8988T (cell line): Measurements from ENCODE around the gene CPEB4.

Experiments
- DNase-seq: peaks from one replicate; pipeline ENCODE4 v3.0.0; 2011

CPEB4 gene

DNA sequence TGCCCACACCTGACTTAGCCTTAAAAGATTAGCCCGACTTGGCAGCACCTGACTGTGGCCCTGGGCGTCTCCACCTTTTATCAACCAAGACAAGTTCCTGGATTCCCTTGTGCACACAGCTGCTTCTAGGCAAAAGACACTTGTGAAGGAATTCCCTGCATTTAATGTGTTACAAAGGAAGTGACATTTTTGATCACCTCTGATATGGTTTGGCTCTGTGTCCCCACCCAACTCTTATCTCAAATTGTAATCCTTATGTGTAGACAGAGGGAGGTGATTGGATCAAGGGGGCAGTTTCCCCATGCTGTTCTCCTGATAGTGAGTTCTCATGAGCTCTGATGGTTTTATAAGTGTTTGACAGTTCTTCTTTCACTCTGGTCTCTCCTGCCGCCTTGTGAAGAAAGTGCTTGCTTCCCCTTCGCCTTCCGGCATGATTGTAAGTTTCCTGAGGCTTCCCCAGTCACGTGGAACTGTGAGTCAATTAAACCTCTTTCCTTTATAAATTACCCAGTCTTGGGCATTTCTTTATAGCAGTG lies 2.6 kb upstream of the CPEB4 start:
- no peak for DNase-seq

DNA sequence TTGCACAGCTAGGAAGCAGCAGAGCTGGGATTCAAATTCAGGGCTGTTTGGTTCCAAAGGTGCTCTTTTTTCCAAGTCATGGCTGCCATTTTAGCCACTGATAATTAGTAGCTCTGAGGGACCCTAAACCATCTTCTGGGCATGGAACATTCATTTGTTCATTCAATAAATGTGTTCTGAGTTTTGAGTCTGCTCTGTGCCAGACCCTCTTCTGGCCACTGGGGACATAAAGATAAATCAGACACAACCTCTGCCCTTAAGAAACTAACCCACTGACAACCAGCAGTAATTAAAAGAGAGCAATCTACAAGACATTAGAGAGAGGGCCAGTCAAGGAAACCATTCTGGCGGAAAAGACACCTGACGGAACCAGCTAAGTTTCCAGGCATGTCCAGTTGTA lies 2.0 kb upstream of the CPEB4 start:
- no peak for DNase-seq

DNA sequence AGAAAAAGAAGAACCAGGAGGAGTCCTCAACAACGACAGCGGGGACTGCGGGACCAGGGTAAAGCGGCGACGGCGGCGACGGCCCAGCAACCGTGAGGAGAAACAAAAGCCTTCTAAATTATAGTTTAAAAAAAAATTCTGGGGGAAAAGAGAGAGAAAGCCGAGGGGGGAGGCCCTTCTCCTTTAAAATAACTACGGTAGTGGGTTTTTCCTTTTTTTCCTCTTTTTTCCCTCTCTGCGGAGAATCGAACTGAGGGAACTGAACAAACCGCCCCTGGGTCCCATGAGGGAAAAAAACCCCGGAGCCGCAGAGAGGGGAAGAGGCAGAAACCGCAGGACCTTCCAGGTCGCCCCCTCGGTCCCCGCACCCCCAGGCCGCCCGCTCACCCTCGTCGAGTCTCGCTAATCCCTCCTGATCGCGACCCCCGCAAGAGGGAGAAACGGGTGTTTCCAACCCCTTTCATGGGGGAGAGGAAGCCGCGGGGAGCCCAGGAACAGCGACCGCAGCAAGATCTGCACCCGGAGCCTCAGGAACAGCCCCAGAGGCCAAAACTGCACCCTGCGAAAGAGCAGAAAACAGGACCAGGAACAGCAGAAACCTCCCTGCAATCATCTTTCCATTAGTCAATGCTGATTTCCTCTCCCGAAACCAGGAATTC lies 453 bp downstream of the CPEB4 start:
- no peak for DNase-seq

- DNase-seq = no peak
Measured at GRCh38 chr5:173890195-173890991, 2.2 kb downstream of the CPEB4 start.

- DNase-seq = no peak
Measured at GRCh38 chr5:173891308-173892116, 3.4 kb downstream of the CPEB4 start.

GRCh38 chr5:173893192-173893561 lies 5.0 kb downstream of the CPEB4 start:
- no peak for DNase-seq

GRCh38 chr5:173895401-173896165 lies 7.4 kb downstream of the CPEB4 start:
- no peak for DNase-seq

GRCh38 chr5:173896631-173897030 lies 8.5 kb downstream of the CPEB4 start:
- no peak for DNase-seq

DNA sequence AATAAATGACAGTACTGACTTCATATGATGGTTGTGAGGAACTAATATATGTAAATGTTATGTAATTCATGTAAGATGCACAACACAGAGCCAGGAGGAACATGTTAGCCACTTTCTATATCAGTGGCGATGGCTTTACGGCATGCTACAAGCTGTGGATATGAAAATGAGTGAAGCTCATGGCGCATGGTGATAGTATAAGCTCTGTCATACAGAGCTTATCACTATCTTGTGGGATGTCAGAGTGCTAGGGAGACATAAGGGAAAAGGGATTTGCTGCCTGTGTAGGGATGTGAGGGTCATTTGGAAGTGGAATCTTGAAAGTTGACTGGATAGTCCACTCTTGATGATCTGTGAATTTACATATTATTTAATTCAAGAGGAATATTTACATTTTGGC lies 13.6 kb downstream of the CPEB4 start:
- no peak for DNase-seq

GRCh38 chr5:173902334-173902733 lies 14.2 kb downstream of the CPEB4 start:
- DNase-seq = no peak

GRCh38 chr5:173902743-173903142 lies 14.6 kb downstream of the CPEB4 start:
- no peak for DNase-seq

GRCh38 chr5:173903396-173904140 lies 15.4 kb downstream of the CPEB4 start:
- DNase-seq = no peak

- DNase-seq = no peak
Measured at GRCh38 chr5:173904151-173904550, 16.0 kb downstream of the CPEB4 start.

GRCh38 chr5:173907284-173907683 lies 19.1 kb downstream of the CPEB4 start:
- no peak for DNase-seq

DNA sequence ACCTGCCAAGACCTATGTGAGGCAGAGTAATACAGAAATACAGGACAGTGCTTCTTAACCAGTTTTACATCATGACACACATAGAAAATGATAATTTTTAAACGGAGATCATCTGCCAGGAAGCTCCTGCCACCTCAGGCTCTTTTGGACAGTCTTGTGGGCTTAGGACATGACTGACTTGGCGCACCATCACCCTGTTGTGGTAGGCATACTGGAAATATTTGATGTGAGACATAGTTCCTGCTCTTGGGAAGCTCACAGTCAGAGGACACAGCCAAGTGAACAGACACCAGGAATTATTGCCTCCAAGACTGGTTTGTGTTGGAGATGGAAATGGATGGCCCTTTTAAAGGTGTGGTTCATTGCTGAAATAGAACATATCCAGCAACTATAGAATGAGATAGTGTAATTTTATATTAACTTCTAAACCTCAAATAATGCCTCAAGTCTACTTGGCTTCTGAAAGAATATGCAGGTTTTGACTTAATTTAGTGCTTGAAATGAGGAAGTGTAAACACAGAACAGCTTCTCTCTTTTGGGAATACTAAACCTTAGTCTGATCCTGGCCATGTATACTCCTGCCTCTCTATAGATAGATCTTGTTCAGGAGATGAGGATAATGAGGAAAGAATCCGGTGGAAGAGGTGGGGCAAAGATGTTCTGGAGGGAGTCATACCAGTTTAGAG lies 19.7 kb downstream of the CPEB4 start:
- DNase-seq = no peak

DNA sequence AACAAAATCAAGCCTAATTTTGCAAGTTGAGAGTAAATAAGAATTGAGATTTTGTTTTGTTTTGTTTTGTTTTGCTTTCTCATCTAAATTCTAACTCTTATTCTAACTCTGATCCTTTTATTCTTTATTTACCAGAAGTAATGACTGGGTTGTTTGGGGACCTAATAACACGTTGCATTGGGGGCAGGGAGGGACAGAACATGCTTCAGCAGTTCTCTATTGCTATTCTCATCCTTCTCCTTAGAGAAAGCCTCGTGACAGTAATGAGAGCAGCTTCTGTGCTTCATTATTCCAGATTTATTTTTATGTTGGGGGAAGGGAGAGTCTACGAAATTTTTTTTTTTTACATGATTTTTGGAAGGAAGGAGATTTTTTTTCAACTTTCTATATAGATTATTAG lies 21.1 kb downstream of the CPEB4 start:
- no peak for DNase-seq

DNA sequence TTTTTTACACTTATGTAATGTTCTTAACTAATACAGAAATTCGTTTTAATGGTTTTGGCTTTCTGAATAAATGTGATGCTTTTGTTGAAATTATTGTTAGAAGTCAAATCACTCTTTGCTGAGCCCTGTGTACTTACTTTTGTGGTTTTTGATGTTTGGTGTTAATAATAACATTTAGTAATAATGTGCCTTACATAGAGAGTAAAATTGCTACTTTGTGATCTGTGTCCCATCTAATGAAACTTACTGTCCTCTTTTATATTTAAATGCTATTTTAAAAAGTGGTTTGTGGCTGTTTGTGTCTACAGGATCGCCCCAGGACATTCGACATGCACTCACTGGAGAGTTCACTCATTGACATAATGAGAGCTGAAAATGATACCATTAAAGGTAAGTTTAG lies 22.1 kb downstream of the CPEB4 start:
- no peak for DNase-seq

DNA sequence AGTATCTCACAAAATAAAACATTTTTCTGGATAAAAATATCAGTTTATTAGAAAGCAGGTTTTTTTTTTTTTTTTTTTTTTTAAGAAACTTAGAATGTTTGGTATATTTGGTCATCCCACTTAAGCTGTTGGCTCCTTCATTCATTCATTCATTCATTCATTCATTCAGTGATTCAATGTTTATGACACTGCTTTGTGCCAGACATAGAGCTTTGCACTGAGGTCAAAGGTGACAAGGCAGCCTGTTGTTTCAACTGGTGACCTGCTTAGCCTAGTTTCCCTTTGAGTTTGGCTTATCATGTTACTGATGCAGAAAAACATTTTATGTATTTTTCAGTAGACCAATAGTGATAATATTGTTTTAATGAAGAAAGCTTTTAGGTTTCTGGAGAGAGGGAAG lies 23.5 kb downstream of the CPEB4 start:
- DNase-seq = no peak

GRCh38 chr5:173913686-173914321 lies 25.7 kb downstream of the CPEB4 start:
- no peak for DNase-seq

DNA sequence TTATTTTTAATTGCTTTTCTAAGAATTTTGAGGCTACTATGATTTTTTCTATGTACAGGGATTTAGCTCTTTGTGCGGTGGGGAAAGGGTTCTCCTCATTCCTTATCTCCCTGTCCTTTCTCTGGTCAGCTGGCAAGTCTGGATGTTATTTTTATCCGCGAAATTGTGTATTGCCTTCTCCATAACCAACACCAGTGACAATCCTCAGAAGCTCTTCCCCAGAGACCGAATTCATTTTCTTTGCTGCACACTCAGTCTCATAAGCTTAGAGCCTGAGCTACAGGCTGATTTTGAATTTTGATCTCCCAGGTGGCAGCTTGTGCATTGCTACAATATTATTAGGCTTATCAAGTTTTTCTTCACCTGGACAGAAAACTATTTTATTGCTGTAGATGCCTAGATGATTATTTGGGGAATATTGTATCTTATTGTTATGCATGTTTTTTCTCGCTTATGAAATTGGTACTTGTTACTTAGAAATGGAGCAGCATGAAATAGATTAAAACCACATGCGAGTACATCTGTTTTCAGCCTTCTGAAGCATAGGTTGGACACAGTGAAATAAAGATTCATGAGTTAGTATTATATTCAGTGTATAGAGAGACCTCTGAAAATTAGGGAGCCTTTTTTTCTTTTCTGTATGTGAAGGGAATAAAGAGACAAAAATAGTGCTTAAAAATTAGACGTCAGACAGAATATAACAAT lies 27.3 kb downstream of the CPEB4 start:
- DNase-seq = no peak
